ENCODE data around the gene CDIP1. TPM values are rescaled to one million over a fixed set of nuclear protein-coding genes. Genes with fewer than 3 reads are reported as not detected.
A peak's percentile ranks its signal among the peaks of the same experiment; 100 is the strongest.

Gene CDIP1
- total and polyA plus RNA-seq, 9 of the 15 experiments (the other 6 are each of a cell fraction or from before 2014, with no cell fraction given), result 0.29 TPM; not detected in 8

DNA sequence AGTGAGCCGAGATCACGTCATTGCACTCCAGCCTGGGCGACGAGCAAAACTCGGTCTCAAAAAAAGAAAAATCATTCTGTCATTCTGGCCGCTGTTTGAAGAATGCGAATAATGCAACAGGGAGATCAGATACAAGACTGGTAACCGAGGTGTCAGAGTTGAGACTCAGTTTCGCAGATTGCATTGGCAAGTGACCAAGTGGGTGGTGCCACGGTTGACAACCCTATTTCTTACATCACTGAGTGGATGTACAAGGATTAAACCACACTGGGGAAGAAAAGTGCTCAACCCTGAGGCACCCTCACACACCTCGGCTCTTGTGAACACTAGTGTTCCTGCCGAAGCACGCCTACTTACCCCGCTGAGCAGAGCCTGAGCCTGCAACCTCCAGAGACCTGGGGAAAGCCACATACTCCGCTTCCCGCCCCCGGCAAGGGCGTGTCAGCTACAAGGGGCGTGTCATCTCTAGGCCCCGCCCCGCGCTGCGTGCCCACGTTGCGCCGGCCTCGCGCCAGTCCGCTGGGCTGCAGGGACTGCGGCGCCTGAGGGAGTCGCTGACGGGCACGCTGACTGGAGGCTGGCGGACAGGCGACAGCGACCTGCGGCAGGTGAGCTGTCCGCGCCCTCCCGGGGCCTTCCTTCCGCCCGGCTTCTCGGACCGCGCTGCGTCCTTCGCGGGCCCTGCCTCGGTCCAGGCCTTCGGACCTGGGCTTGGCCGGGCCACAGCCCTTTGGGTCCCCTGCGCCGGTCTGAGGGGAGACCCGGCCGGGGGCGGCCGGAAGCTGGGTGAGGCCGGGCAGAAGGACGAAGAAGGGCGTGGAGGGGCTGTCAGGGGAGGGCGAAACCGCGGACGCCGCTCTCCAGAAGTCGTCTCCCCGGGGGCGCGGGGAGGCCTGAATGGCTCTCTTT lies 62.4 kb downstream of the CDIP1 start, which contains the start of gene HMOX2 (continued):
- TF ChIP-seq DIDO1 (tag; IDR thresholded peaks at IDR 0.05; ENCODE audit: low read depth) (no peak), TEAD4 (IDR thresholded peaks at IDR 0.05; ENCODE audit: low read length) (no peak), TEAD4 (CRISPR knock-in tag; IDR thresholded peaks at IDR 0.05; ENCODE audit: borderline replicate concordance) (no peak)
- TF ChIP-seq, protein P1, sequence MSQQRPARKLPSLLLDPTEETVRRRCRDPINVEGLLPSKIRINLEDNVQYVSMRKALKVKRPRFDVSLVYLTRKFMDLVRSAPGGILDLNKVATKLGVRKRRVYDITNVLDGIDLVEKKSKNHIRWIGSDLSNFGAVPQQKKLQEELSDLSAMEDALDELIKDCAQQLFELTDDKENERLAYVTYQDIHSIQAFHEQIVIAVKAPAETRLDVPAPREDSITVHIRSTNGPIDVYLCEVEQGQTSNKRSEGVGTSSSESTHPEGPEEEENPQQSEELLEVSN (IDR thresholded peaks at IDR 0.05; ENCODE audit: borderline replicate concordance in 1 of 2, extremely low read depth in 1 of 2, insufficient read depth in 1 of 2, insufficient read length in 1 of 2, low read depth in 1 of 2, low read length in 1 of 2, poor library complexity in 1 of 2, severe bottlenecking in 1 of 2), result peak; percentile 84 to 89
- TF ChIP-seq, protein P2, sequence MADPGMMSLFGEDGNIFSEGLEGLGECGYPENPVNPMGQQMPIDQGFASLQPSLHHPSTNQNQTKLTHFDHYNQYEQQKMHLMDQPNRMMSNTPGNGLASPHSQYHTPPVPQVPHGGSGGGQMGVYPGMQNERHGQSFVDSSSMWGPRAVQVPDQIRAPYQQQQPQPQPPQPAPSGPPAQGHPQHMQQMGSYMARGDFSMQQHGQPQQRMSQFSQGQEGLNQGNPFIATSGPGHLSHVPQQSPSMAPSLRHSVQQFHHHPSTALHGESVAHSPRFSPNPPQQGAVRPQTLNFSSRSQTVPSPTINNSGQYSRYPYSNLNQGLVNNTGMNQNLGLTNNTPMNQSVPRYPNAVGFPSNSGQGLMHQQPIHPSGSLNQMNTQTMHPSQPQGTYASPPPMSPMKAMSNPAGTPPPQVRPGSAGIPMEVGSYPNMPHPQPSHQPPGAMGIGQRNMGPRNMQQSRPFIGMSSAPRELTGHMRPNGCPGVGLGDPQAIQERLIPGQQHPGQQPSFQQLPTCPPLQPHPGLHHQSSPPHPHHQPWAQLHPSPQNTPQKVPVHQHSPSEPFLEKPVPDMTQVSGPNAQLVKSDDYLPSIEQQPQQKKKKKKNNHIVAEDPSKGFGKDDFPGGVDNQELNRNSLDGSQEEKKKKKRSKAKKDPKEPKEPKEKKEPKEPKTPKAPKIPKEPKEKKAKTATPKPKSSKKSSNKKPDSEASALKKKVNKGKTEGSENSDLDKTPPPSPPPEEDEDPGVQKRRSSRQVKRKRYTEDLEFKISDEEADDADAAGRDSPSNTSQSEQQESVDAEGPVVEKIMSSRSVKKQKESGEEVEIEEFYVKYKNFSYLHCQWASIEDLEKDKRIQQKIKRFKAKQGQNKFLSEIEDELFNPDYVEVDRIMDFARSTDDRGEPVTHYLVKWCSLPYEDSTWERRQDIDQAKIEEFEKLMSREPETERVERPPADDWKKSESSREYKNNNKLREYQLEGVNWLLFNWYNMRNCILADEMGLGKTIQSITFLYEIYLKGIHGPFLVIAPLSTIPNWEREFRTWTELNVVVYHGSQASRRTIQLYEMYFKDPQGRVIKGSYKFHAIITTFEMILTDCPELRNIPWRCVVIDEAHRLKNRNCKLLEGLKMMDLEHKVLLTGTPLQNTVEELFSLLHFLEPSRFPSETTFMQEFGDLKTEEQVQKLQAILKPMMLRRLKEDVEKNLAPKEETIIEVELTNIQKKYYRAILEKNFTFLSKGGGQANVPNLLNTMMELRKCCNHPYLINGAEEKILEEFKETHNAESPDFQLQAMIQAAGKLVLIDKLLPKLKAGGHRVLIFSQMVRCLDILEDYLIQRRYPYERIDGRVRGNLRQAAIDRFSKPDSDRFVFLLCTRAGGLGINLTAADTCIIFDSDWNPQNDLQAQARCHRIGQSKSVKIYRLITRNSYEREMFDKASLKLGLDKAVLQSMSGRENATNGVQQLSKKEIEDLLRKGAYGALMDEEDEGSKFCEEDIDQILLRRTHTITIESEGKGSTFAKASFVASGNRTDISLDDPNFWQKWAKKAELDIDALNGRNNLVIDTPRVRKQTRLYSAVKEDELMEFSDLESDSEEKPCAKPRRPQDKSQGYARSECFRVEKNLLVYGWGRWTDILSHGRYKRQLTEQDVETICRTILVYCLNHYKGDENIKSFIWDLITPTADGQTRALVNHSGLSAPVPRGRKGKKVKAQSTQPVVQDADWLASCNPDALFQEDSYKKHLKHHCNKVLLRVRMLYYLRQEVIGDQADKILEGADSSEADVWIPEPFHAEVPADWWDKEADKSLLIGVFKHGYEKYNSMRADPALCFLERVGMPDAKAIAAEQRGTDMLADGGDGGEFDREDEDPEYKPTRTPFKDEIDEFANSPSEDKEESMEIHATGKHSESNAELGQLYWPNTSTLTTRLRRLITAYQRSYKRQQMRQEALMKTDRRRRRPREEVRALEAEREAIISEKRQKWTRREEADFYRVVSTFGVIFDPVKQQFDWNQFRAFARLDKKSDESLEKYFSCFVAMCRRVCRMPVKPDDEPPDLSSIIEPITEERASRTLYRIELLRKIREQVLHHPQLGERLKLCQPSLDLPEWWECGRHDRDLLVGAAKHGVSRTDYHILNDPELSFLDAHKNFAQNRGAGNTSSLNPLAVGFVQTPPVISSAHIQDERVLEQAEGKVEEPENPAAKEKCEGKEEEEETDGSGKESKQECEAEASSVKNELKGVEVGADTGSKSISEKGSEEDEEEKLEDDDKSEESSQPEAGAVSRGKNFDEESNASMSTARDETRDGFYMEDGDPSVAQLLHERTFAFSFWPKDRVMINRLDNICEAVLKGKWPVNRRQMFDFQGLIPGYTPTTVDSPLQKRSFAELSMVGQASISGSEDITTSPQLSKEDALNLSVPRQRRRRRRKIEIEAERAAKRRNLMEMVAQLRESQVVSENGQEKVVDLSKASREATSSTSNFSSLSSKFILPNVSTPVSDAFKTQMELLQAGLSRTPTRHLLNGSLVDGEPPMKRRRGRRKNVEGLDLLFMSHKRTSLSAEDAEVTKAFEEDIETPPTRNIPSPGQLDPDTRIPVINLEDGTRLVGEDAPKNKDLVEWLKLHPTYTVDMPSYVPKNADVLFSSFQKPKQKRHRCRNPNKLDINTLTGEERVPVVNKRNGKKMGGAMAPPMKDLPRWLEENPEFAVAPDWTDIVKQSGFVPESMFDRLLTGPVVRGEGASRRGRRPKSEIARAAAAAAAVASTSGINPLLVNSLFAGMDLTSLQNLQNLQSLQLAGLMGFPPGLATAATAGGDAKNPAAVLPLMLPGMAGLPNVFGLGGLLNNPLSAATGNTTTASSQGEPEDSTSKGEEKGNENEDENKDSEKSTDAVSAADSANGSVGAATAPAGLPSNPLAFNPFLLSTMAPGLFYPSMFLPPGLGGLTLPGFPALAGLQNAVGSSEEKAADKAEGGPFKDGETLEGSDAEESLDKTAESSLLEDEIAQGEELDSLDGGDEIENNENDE (IDR thresholded peaks at IDR 0.05; ENCODE audit: low read depth, low read length), result no peak
- TF ChIP-seq, protein P3, sequence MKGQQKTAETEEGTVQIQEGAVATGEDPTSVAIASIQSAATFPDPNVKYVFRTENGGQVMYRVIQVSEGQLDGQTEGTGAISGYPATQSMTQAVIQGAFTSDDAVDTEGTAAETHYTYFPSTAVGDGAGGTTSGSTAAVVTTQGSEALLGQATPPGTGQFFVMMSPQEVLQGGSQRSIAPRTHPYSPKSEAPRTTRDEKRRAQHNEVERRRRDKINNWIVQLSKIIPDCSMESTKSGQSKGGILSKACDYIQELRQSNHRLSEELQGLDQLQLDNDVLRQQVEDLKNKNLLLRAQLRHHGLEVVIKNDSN (CRISPR knock-in tag; IDR thresholded peaks at IDR 0.05), result peak; percentile 66
